Osteoblast (primary cell): Measurements from ENCODE around the gene SLC34A1. TPM values are rescaled to one million over a fixed set of nuclear protein-coding genes. Genes with fewer than 3 reads are reported as not detected.

Experiments used
- DNase-seq: peaks from one replicate; pipeline ENCODE4 v3.0.0; 2011; ENCODE audit warnings: low spot score, mixed read lengths; ENCODE audit not compliant: insufficient read length; ENCODE audit errors: missing footprints
- H2AFZ ChIP-seq: 2 replicates; pipeline ENCODE4 v1.6.0; 2011; ENCODE audit warnings: mild to moderate bottlenecking, low read length
- H3K27ac ChIP-seq: 2 replicates; pipeline ENCODE4 v1.5.1; 2011; ENCODE audit warnings: mild to moderate bottlenecking, low read depth, low read length, moderate library complexity
- H3K27me3 ChIP-seq: 2 replicates; pipeline ENCODE4 v1.6.0; 2012; ENCODE audit warnings: mild to moderate bottlenecking, control low read depth, inconsistent platforms, low read length, moderate library complexity; ENCODE audit not compliant: insufficient read depth
- H3K36me3 ChIP-seq: 2 replicates; pipeline ENCODE4 v1.5.1; 2011; ENCODE audit warnings: mild to moderate bottlenecking, low read length, control low read depth, moderate library complexity; ENCODE audit not compliant: insufficient read depth
- H3K4me1 ChIP-seq: 2 replicates; pipeline ENCODE4 v1.5.1; 2011; ENCODE audit warnings: mild to moderate bottlenecking, low read length, control low read depth, moderate library complexity; ENCODE audit not compliant: insufficient read depth
- H3K4me2 ChIP-seq: 2 replicates; pipeline ENCODE4 v1.6.0; 2011; ENCODE audit warnings: mild to moderate bottlenecking, low read length; ENCODE audit not compliant: insufficient read depth
- H3K4me3 ChIP-seq: fragments of 200-600 bp; sonication (generic); 3 replicates; pipeline ENCODE4 v1.5.1; 2012; ENCODE audit warnings: mild to moderate bottlenecking, low read length, inconsistent platforms; ENCODE audit not compliant: insufficient read depth
- H3K79me2 ChIP-seq: 2 replicates; pipeline ENCODE4 v1.6.0; 2012; ENCODE audit warnings: mild to moderate bottlenecking, low read length, control low read depth, inconsistent platforms; ENCODE audit not compliant: insufficient read depth
- H3K9me3 ChIP-seq: 2 replicates; pipeline ENCODE4 v1.5.1; 2011; ENCODE audit warnings: low read depth, low read length, control low read depth
- H4K20me1 ChIP-seq: 2 replicates; pipeline ENCODE4 v1.6.0; 2012; ENCODE audit warnings: mild to moderate bottlenecking, low read length, control low read depth; ENCODE audit not compliant: insufficient read depth
- total RNA-seq: library from RNA; depleted of rRNA; stranded (reverse); fragments of >200 nt; gene quantifications from 2 replicates; pipeline ENCODE4 v1.2.3, GENCODE V29; 2012
- TF ChIP-seq, protein P1 (sequence below): IDR thresholded peaks from 2 replicates; pipeline ENCODE4 v1.5.1; 2011; ENCODE audit warnings: mild to moderate bottlenecking, low read depth, low read length, moderate library complexity; ENCODE audit errors: extremely low read depth

The SLC34A1 gene
- total RNA-seq, 1 donor = not detected

DNA sequence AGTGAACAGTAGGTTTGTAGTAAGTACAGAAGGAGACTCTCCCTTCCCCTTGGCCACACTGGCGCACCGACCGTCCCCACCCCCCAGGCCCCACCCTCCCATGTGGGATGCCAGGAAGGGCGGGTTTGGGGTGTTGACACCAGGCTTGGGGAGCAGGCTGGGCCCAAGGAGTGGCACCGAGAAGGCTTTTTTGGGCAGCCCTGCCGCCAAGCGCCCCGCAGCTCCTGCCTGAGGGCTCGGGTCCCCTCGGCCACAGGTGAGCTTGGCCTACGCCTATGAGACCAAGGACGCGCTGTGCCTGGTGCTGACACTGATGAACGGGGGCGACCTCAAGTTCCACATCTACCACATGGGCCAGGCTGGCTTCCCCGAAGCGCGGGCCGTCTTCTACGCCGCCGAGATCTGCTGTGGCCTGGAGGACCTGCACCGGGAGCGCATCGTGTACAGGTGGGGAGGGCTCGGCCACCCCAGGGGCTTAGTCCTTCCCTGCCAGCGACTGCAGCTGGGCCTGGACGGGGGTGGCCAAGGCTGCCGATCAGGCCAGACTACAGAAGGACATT, 49.5 kb downstream of the SLC34A1 start:
- Histone ChIP-seq H2AFZ (no peak overlapping the region), H3K27me3 (no peaks in the 10 kb centered on the region), H3K27ac (no peak overlapping the region), H3K4me2 (no peak overlapping the region), H3K4me3 (no peak overlapping the region), H3K79me2 (peaks cover 10% of the 10 kb centered on the region), H3K4me1 (no peaks in the 10 kb centered on the region), H3K36me3 (peaks cover 24% of the 10 kb centered on the region), H3K9me3 (no peaks in the 10 kb centered on the region), H4K20me1 (peaks cover 8% of the 10 kb centered on the region)
- DNase-seq = peak; percentile 48
- TF ChIP-seq, protein P1, sequence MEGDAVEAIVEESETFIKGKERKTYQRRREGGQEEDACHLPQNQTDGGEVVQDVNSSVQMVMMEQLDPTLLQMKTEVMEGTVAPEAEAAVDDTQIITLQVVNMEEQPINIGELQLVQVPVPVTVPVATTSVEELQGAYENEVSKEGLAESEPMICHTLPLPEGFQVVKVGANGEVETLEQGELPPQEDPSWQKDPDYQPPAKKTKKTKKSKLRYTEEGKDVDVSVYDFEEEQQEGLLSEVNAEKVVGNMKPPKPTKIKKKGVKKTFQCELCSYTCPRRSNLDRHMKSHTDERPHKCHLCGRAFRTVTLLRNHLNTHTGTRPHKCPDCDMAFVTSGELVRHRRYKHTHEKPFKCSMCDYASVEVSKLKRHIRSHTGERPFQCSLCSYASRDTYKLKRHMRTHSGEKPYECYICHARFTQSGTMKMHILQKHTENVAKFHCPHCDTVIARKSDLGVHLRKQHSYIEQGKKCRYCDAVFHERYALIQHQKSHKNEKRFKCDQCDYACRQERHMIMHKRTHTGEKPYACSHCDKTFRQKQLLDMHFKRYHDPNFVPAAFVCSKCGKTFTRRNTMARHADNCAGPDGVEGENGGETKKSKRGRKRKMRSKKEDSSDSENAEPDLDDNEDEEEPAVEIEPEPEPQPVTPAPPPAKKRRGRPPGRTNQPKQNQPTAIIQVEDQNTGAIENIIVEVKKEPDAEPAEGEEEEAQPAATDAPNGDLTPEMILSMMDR = no peak

DNA sequence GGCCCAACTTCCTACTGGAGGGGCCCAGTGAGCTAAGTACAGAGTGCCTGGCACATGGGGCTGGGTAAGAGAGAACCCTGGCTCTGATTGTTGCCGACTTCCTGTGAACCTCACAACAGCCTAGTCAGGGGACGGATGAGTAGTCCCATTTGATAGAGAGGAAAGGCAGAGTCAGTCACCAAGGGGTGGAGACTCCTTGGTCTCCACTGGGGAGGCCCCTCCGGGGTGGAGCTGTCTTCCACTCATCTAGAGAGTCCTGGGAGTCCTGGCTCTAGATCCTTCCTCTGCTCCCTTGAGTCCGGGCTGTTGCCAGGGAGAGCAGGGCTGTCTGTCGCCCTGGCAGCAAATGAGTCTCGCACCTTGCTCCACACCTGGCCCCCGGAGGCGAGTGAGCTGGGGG, 50.2 kb downstream of the SLC34A1 start:
- H3K4me1 ChIP-seq = no peaks in the 10 kb centered on the region
- H3K9me3 ChIP-seq = no peaks in the 10 kb centered on the region
- H3K27me3 ChIP-seq = no peaks in the 10 kb centered on the region
- TF ChIP-seq, protein P1 = no peak
- no peak overlapping the region for H3K4me3 ChIP-seq
- H3K79me2 ChIP-seq = peaks cover 3% of the 10 kb centered on the region
- peaks cover 7% of the 10 kb centered on the region for H4K20me1 ChIP-seq
- no peak overlapping the region for H3K27ac ChIP-seq
- peak; percentile 80 for DNase-seq
- H2AFZ ChIP-seq = no peak overlapping the region
- peaks cover 24% of the 10 kb centered on the region for H3K36me3 ChIP-seq
- H3K4me2 ChIP-seq = no peak overlapping the region

DNA sequence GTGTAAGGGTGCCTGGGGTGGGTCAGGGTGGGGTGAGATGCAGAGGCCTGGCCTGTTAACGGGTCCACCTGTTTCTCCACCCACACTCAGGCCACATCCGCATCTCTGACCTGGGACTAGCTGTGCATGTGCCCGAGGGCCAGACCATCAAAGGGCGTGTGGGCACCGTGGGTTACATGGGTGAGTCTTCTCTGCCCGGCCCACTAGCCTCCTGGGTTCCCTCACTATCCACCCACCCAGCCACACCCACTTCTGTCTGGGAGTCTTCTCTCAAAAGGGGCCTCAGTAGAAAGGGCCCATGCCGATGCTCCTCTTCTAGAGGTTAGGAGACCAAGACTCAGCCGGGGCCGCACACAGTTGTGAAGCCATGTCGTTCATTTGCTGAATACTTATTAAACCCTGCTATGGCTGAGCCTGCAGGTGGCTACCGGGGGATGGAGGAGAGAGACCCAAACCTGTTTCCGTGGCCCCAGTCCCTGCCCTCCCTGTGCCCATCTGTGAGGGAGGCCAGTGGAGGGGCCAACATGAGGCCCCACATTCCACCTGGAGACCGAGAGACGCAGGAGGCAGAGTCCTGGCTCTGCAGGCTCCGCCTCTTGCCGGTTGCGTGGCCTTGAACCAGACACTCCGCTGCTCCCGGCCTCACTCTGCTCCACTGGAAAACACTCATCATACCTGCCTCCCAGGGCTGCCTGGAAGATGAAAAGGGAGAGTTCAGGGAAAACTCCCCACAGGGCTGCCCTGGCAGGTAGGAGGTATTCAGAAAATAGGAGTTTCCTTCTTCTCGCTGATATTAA, 50.9 kb downstream of the SLC34A1 start:
- Histone ChIP-seq H4K20me1 (peaks cover 2% of the 10 kb centered on the region), H3K9me3 (no peaks in the 10 kb centered on the region), H3K27me3 (no peaks in the 10 kb centered on the region), H3K4me1 (no peaks in the 10 kb centered on the region), H3K4me2 (no peak overlapping the region), H3K79me2 (no peaks in the 10 kb centered on the region), H3K27ac (no peak overlapping the region), H2AFZ (no peak overlapping the region), H3K36me3 (peaks cover 24% of the 10 kb centered on the region), H3K4me3 (no peak overlapping the region)
- TF ChIP-seq, protein P1 = no peak
- peak; percentile 54 for DNase-seq

DNA sequence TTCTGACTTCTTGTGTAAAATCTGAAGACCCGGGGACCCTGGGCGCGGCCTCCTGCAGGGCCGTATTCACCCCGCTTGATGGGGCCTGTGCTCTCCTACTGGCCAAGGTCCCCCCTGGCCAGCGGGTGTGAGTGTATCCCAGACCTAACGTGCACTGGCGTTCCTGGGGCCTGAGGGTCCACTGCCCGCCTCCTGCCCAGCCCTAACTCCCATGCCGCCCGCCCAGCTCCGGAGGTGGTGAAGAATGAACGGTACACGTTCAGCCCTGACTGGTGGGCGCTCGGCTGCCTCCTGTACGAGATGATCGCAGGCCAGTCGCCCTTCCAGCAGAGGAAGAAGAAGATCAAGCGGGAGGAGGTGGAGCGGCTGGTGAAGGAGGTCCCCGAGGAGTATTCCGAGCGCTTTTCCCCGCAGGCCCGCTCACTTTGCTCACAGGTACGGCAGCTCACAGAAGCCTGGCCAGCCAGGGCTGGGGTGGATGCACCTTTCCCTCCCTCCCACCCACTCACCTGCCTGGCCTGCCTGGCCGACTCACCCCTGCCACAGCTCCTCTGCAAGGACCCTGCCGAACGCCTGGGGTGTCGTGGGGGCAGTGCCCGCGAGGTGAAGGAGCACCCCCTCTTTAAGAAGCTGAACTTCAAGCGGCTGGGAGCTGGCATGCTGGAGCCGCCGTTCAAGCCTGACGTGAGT, 51.8 kb downstream of the SLC34A1 start:
- Histone ChIP-seq H3K79me2 (no peaks in the 10 kb centered on the region), H3K27ac (no peak overlapping the region), H4K20me1 (no peaks in the 10 kb centered on the region), H3K27me3 (no peaks in the 10 kb centered on the region), H3K4me3 (no peak overlapping the region), H3K9me3 (no peaks in the 10 kb centered on the region), H3K4me1 (no peaks in the 10 kb centered on the region), H3K4me2 (no peak overlapping the region), H2AFZ (no peak overlapping the region), H3K36me3 (peaks cover 27% of the 10 kb centered on the region)
- peak; percentile 68 for DNase-seq
- TF ChIP-seq, protein P1 = no peak
